ENCODE data around the gene RASL12. TPM values are rescaled to one million over a fixed set of nuclear protein-coding genes. Genes with fewer than 3 reads are reported as not detected.

The RASL12 gene
- total RNA-seq, 1 donor = 0.36 TPM

- Histone ChIP-seq H3K27ac (ENCODE audit: low read depth, low read length) (no peak overlapping the region), H3K79me2 (ENCODE audit: insufficient read depth, low read length) (no peaks in the 10 kb centered on the region), H3K4me1 (ENCODE audit: insufficient read depth, low read length) (peaks cover 6% of the 10 kb centered on the region), H3K9me3 (ENCODE audit: low read depth, low read length) (no peaks in the 10 kb centered on the region), H3K27me3 (ENCODE audit: insufficient read depth, low read length) (no peaks in the 10 kb centered on the region), H3K4me2 (ENCODE audit: insufficient read depth, low read length) (no peak overlapping the region), H3K36me3 (ENCODE audit: insufficient read depth, low read length) (no peaks in the 10 kb centered on the region), H4K20me1 (ENCODE audit: insufficient read depth, low read length) (no peaks in the 10 kb centered on the region), H2AFZ (ENCODE audit: low read length) (no peak overlapping the region), H3K4me3 (ENCODE audit: insufficient read depth, low read length) (no peak overlapping the region)
- TF ChIP-seq CTCF (IDR thresholded peaks at IDR 0.05; ENCODE audit: extremely low read depth, low read depth, low read length) = peak; percentile 95
- peak; percentile 97 for DNase-seq (ENCODE audit: insufficient read length, low spot score, missing footprints)
These were observed 13.2 kb downstream of the RASL12 start for GRCh38 chr15:65054333-65055200.

GRCh38 chr15:65052956-65053355 is 14.8 kb downstream of the RASL12 start:
- Histone ChIP-seq H2AFZ (ENCODE audit: low read length) (no peak overlapping the region), H3K9me3 (ENCODE audit: low read depth, low read length) (no peaks in the 10 kb centered on the region), H3K36me3 (ENCODE audit: insufficient read depth, low read length) (no peaks in the 10 kb centered on the region), H3K4me1 (ENCODE audit: insufficient read depth, low read length) (peaks cover 10% of the 10 kb centered on the region), H3K4me2 (ENCODE audit: insufficient read depth, low read length) (no peak overlapping the region), H3K27me3 (ENCODE audit: insufficient read depth, low read length) (no peaks in the 10 kb centered on the region), H4K20me1 (ENCODE audit: insufficient read depth, low read length) (no peaks in the 10 kb centered on the region), H3K4me3 (ENCODE audit: insufficient read depth, low read length) (no peak overlapping the region), H3K79me2 (ENCODE audit: insufficient read depth, low read length) (no peaks in the 10 kb centered on the region), H3K27ac (ENCODE audit: low read depth, low read length) (no peak overlapping the region)
- TF ChIP-seq CTCF (IDR thresholded peaks at IDR 0.05; ENCODE audit: extremely low read depth, low read depth, low read length) = no peak
- DNase-seq (ENCODE audit: insufficient read length, low spot score, missing footprints) = no peak

- no peak for DNase-seq (ENCODE audit: insufficient read length, low spot score, missing footprints)
- no peak overlapping the region for H3K27ac ChIP-seq (ENCODE audit: low read depth, low read length)
- no peaks in the 10 kb centered on the region for H4K20me1 ChIP-seq (ENCODE audit: insufficient read depth, low read length)
- no peak overlapping the region for H3K4me3 ChIP-seq (ENCODE audit: insufficient read depth, low read length)
- H3K9me3 ChIP-seq (ENCODE audit: low read depth, low read length) = no peaks in the 10 kb centered on the region
- no peaks in the 10 kb centered on the region for H3K27me3 ChIP-seq (ENCODE audit: insufficient read depth, low read length)
- H3K4me1 ChIP-seq (ENCODE audit: insufficient read depth, low read length) = peaks cover 10% of the 10 kb centered on the region
- H2AFZ ChIP-seq (ENCODE audit: low read length) = no peak overlapping the region
- no peak overlapping the region for H3K4me2 ChIP-seq (ENCODE audit: insufficient read depth, low read length)
- H3K79me2 ChIP-seq (ENCODE audit: insufficient read depth, low read length) = no peaks in the 10 kb centered on the region
- no peak for TF ChIP-seq CTCF (IDR thresholded peaks at IDR 0.05; ENCODE audit: extremely low read depth, low read depth, low read length)
- no peaks in the 10 kb centered on the region for H3K36me3 ChIP-seq (ENCODE audit: insufficient read depth, low read length)
These were observed 16.5 kb downstream of the RASL12 start for GRCh38 chr15:65051266-65051665.

- no peaks in the 10 kb centered on the region for H3K79me2 ChIP-seq (ENCODE audit: insufficient read depth, low read length)
- no peaks in the 10 kb centered on the region for H4K20me1 ChIP-seq (ENCODE audit: insufficient read depth, low read length)
- H3K27ac ChIP-seq (ENCODE audit: low read depth, low read length) = no peak overlapping the region
- H3K4me1 ChIP-seq (ENCODE audit: insufficient read depth, low read length) = peaks cover 6% of the 10 kb centered on the region
- DNase-seq (ENCODE audit: insufficient read length, low spot score, missing footprints) = no peak
- TF ChIP-seq CTCF (IDR thresholded peaks at IDR 0.05; ENCODE audit: extremely low read depth, low read depth, low read length) = no peak
- H3K4me3 ChIP-seq (ENCODE audit: insufficient read depth, low read length) = no peak overlapping the region
- no peaks in the 10 kb centered on the region for H3K36me3 ChIP-seq (ENCODE audit: insufficient read depth, low read length)
- H2AFZ ChIP-seq (ENCODE audit: low read length) = no peak overlapping the region
- no peaks in the 10 kb centered on the region for H3K27me3 ChIP-seq (ENCODE audit: insufficient read depth, low read length)
- H3K9me3 ChIP-seq (ENCODE audit: low read depth, low read length) = no peaks in the 10 kb centered on the region
- no peak overlapping the region for H3K4me2 ChIP-seq (ENCODE audit: insufficient read depth, low read length)
These were observed 17.5 kb downstream of the RASL12 start for GRCh38 chr15:65050270-65050669.
